Measurements from ENCODE around the gene FECH.

The FECH gene

GRCh38 chr18:57579934-57580333 lies 6.6 kb downstream of the FECH start:
- DNase-seq, result no peak

GRCh38 chr18:57576316-57576715 lies 10.2 kb downstream of the FECH start:
- DNase-seq, result no peak

- no peak for DNase-seq
Observed at GRCh38 chr18:57575542-57575941, 11.0 kb downstream of the FECH start.

GRCh38 chr18:57574866-57575265 lies 11.6 kb downstream of the FECH start:
- no peak for DNase-seq

GRCh38 chr18:57570162-57570561 lies 16.3 kb downstream of the FECH start:
- no peak for DNase-seq

- DNase-seq, result no peak
Observed at GRCh38 chr18:57569133-57569532, 17.4 kb downstream of the FECH start.

GRCh38 chr18:57561728-57562423 lies 24.6 kb downstream of the FECH start:
- DNase-seq, result no peak

GRCh38 chr18:57561261-57561660 lies 25.2 kb downstream of the FECH start:
- no peak for DNase-seq

GRCh38 chr18:57559314-57559713 lies 27.2 kb downstream of the FECH start:
- no peak for DNase-seq

- DNase-seq, result no peak
Observed at GRCh38 chr18:57555134-57555533, 31.4 kb downstream of the FECH start.

- no peak for DNase-seq
Observed at GRCh38 chr18:57550510-57550909, 36.0 kb downstream of the FECH start.

- DNase-seq, result no peak
Observed at GRCh38 chr18:57547260-57547659, 39.2 kb downstream of the FECH start.

- DNase-seq, result no peak
Observed at GRCh38 chr18:57544936-57545660, 41.4 kb downstream of the FECH start.

- DNase-seq, result no peak
Observed at GRCh38 chr18:57543560-57543959, 42.9 kb downstream of the FECH start.

GRCh38 chr18:57542812-57543427 lies 43.6 kb downstream of the FECH start:
- DNase-seq, result no peak

GRCh38 chr18:57542126-57542525 lies 44.4 kb downstream of the FECH start:
- DNase-seq, result no peak

GRCh38 chr18:57539702-57540101 lies 46.8 kb downstream of the FECH start:
- no peak for DNase-seq

GRCh38 chr18:57538614-57539013 lies 47.9 kb downstream of the FECH start:
- no peak for DNase-seq

- DNase-seq, result no peak
Observed at GRCh38 chr18:57534511-57534909, 52.0 kb downstream of the FECH start.

GRCh38 chr18:57533868-57534510 lies 52.5 kb downstream of the FECH start:
- DNase-seq, result no peak

GRCh38 chr18:57533006-57533867 lies 53.3 kb downstream of the FECH start:
- no peak for DNase-seq

GRCh38 chr18:57529151-57529550 lies 57.4 kb downstream of the FECH start:
- no peak for DNase-seq

Measured in activated CD4-positive, alpha-beta T cell treated with anti-CD3 and anti-CD28 coated beads, Interleukin-2, amount 50 U/mL, for 1 hour (primary cell).